DMS153 treated with DMSO at 0.1 percent for 48 hours (cell line): ENCODE measurements around the gene ORAI3.

Source experiments
- DNase-seq: peaks from one replicate; lab custom pipeline; 2025; ENCODE audit not compliant: unreplicated experiment; lab: John Stamatoyannopoulos, UW

Gene ORAI3

GRCh38 chr16:30987581-30988190 lies 38.8 kb downstream of the ORAI3 start:
- no peak for DNase-seq

GRCh38 chr16:30989469-30990047 lies 40.7 kb downstream of the ORAI3 start:
- DNase-seq = no peak

GRCh38 chr16:30990105-30990504 lies 41.2 kb downstream of the ORAI3 start:
- no peak for DNase-seq

GRCh38 chr16:30991052-30991451 lies 42.2 kb downstream of the ORAI3 start:
- no peak for DNase-seq

GRCh38 chr16:30992276-30992780 lies 43.5 kb downstream of the ORAI3 start:
- no peak for DNase-seq

GRCh38 chr16:30992931-30993816 lies 44.3 kb downstream of the ORAI3 start:
- no peak for DNase-seq

- no peak for DNase-seq
These were observed 47.1 kb downstream of the ORAI3 start for GRCh38 chr16:30995927-30996323.

- DNase-seq = no peak
These were observed 47.6 kb downstream of the ORAI3 start for GRCh38 chr16:30996324-30996984.

GRCh38 chr16:30996985-30997724 lies 48.3 kb downstream of the ORAI3 start:
- DNase-seq = peak; percentile 22

- no peak for DNase-seq
These were observed 49.1 kb downstream of the ORAI3 start for GRCh38 chr16:30997725-30998711.

GRCh38 chr16:30998852-30999761 lies 50.2 kb downstream of the ORAI3 start:
- DNase-seq = no peak

- DNase-seq = no peak
These were observed 52.0 kb downstream of the ORAI3 start for GRCh38 chr16:31000671-31001382.

GRCh38 chr16:31001507-31002249 lies 52.8 kb downstream of the ORAI3 start:
- DNase-seq = no peak

- no peak for DNase-seq
These were observed 53.4 kb downstream of the ORAI3 start for GRCh38 chr16:31002250-31002700.

- no peak for DNase-seq
These were observed 54.0 kb downstream of the ORAI3 start for GRCh38 chr16:31002862-31003341.

GRCh38 chr16:31003744-31004143 lies 54.9 kb downstream of the ORAI3 start:
- DNase-seq = no peak
